ENCODE measurements around the gene RAPGEF2.

RAPGEF2 gene

DNA sequence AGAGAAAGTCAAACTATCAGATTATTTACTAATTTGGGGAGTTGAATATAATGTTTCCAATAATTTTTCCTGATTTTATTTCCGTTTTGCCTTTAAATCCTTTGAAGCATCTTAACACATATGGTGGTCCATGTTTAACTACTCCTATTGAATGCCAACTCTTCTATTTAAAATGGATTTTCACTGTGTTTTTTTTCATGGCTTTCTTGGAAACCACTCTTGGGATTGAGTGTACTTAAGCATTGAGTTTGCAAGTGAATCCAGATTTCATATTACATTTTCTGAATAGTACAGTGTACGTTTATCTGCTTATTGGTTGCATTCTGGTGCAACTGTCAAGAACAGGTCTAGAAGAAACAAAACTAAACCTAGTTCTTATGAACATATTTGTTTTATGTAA, 45.6 kb downstream of the RAPGEF2 start (continued):
- TF ChIP-seq ZFP30 (CRISPR knock-in tag; IDR thresholded peaks at IDR 0.05), result no peak

DNA sequence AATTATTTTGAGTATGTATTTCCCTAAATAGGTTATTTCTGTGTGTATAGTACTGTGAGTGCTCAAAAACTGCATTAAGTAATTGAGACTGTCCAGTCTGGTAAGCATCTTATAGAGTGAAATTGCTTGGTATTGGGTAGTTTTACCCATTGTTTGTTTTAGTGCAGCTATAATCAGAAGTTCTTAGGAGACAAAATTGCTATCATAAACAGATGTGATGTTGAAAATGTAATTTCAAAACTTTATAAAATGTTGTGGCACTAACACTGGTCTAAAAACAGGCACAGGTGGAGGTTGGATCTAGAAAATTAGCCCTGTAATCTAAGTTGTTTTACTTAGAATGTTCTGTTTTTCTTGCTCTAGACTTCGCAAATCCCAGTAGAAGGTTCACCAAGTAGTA, 46.8 kb downstream of the RAPGEF2 start:
- TF ChIP-seq TOX (CRISPR knock-in tag; IDR thresholded peaks at IDR 0.05; ENCODE audit: borderline replicate concordance), result no peak
- no peak for TF ChIP-seq ZNF8 (CRISPR knock-in tag; IDR thresholded peaks at IDR 0.05)
- TF ChIP-seq SNAI2 (CRISPR knock-in tag; IDR thresholded peaks at IDR 0.05), result no peak
- TF ChIP-seq, protein P1, sequence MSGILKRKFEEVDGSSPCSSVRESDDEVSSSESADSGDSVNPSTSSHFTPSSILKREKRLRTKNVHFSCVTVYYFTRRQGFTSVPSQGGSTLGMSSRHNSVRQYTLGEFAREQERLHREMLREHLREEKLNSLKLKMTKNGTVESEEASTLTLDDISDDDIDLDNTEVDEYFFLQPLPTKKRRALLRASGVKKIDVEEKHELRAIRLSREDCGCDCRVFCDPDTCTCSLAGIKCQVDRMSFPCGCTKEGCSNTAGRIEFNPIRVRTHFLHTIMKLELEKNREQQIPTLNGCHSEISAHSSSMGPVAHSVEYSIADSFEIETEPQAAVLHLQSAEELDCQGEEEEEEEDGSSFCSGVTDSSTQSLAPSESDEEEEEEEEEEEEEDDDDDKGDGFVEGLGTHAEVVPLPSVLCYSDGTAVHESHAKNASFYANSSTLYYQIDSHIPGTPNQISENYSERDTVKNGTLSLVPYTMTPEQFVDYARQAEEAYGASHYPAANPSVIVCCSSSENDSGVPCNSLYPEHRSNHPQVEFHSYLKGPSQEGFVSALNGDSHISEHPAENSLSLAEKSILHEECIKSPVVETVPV (CRISPR knock-in tag; IDR thresholded peaks at IDR 0.05), result no peak
- no peak for TF ChIP-seq ZC3H10 (CRISPR knock-in tag; IDR thresholded peaks at IDR 0.05)
- TF ChIP-seq RARB (CRISPR knock-in tag; IDR thresholded peaks at IDR 0.05), result no peak
- no peak for TF ChIP-seq ZFP30 (CRISPR knock-in tag; IDR thresholded peaks at IDR 0.05)
- no peak for TF ChIP-seq OSR1 (CRISPR knock-in tag; IDR thresholded peaks at IDR 0.05)
- no peak for TF ChIP-seq TCF4 (CRISPR knock-in tag; IDR thresholded peaks at IDR 0.05; ENCODE audit: borderline replicate concordance)
- TF ChIP-seq ARNTL (CRISPR knock-in tag; IDR thresholded peaks at IDR 0.05; ENCODE audit: borderline replicate concordance, low read depth), result no peak
- TF ChIP-seq, protein P2, sequence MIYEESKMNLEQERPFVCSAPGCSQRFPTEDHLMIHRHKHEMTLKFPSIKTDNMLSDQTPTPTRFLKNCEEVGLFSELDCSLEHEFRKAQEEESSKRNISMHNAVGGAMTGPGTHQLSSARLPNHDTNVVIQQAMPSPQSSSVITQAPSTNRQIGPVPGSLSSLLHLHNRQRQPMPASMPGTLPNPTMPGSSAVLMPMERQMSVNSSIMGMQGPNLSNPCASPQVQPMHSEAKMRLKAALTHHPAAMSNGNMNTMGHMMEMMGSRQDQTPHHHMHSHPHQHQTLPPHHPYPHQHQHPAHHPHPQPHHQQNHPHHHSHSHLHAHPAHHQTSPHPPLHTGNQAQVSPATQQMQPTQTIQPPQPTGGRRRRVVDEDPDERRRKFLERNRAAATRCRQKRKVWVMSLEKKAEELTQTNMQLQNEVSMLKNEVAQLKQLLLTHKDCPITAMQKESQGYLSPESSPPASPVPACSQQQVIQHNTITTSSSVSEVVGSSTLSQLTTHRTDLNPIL (CRISPR knock-in tag; IDR thresholded peaks at IDR 0.05; ENCODE audit: low read depth), result no peak
- TF ChIP-seq, protein P3, sequence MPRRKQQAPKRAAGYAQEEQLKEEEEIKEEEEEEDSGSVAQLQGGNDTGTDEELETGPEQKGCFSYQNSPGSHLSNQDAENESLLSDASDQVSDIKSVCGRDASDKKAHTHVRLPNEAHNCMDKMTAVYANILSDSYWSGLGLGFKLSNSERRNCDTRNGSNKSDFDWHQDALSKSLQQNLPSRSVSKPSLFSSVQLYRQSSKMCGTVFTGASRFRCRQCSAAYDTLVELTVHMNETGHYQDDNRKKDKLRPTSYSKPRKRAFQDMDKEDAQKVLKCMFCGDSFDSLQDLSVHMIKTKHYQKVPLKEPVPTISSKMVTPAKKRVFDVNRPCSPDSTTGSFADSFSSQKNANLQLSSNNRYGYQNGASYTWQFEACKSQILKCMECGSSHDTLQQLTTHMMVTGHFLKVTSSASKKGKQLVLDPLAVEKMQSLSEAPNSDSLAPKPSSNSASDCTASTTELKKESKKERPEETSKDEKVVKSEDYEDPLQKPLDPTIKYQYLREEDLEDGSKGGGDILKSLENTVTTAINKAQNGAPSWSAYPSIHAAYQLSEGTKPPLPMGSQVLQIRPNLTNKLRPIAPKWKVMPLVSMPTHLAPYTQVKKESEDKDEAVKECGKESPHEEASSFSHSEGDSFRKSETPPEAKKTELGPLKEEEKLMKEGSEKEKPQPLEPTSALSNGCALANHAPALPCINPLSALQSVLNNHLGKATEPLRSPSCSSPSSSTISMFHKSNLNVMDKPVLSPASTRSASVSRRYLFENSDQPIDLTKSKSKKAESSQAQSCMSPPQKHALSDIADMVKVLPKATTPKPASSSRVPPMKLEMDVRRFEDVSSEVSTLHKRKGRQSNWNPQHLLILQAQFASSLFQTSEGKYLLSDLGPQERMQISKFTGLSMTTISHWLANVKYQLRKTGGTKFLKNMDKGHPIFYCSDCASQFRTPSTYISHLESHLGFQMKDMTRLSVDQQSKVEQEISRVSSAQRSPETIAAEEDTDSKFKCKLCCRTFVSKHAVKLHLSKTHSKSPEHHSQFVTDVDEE (CRISPR knock-in tag; IDR thresholded peaks at IDR 0.05), result no peak
- TF ChIP-seq, protein P4, sequence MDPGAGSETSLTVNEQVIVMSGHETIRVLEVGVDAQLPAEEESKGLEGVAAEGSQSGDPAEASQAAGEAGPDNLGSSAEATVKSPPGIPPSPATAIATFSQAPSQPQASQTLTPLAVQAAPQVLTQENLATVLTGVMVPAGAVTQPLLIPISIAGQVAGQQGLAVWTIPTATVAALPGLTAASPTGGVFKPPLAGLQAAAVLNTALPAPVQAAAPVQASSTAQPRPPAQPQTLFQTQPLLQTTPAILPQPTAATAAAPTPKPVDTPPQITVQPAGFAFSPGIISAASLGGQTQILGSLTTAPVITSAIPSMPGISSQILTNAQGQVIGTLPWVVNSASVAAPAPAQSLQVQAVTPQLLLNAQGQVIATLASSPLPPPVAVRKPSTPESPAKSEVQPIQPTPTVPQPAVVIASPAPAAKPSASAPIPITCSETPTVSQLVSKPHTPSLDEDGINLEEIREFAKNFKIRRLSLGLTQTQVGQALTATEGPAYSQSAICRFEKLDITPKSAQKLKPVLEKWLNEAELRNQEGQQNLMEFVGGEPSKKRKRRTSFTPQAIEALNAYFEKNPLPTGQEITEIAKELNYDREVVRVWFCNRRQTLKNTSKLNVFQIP (CRISPR knock-in tag; IDR thresholded peaks at IDR 0.05; ENCODE audit: borderline replicate concordance, low read depth), result no peak
- no peak for TF ChIP-seq ZFP3 (CRISPR knock-in tag; IDR thresholded peaks at IDR 0.05)
- TF ChIP-seq ISL1 (CRISPR knock-in tag; IDR thresholded peaks at IDR 0.05), result no peak
- no peak for ATAC-seq

DNA sequence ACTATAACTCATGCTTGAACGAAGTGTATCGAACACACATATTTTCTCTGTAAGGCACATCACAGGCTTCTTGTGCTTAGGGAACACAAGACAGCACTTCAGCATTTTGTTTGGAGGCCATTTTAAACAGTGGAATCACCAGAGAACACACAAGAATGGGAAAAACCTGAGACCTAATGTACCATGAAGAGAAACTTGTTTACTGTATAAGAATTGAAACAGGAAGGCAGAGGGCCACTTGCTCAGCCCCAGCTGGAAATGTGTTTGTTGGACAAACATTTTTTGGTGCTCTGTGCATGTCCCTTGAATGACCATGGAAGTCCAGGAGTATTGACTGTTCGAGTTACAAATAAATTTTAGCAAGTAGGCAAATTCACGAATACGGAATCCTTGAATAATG, 47.5 kb downstream of the RAPGEF2 start:
- ATAC-seq, result no peak
- no peak for TF ChIP-seq ISL1 (CRISPR knock-in tag; IDR thresholded peaks at IDR 0.05)
- TF ChIP-seq ZNF8 (CRISPR knock-in tag; IDR thresholded peaks at IDR 0.05), result no peak
- TF ChIP-seq, protein P3 (CRISPR knock-in tag; IDR thresholded peaks at IDR 0.05), result no peak
- no peak for TF ChIP-seq ZNF70 (CRISPR knock-in tag; IDR thresholded peaks at IDR 0.05)
- TF ChIP-seq RARB (CRISPR knock-in tag; IDR thresholded peaks at IDR 0.05), result no peak
- no peak for TF ChIP-seq ARNTL (CRISPR knock-in tag; IDR thresholded peaks at IDR 0.05; ENCODE audit: borderline replicate concordance, low read depth)
- TF ChIP-seq PPARA (CRISPR knock-in tag; IDR thresholded peaks at IDR 0.05; ENCODE audit: borderline replicate concordance), result no peak
- TF ChIP-seq TCF4 (CRISPR knock-in tag; IDR thresholded peaks at IDR 0.05; ENCODE audit: borderline replicate concordance), result no peak
- TF ChIP-seq, protein P5, sequence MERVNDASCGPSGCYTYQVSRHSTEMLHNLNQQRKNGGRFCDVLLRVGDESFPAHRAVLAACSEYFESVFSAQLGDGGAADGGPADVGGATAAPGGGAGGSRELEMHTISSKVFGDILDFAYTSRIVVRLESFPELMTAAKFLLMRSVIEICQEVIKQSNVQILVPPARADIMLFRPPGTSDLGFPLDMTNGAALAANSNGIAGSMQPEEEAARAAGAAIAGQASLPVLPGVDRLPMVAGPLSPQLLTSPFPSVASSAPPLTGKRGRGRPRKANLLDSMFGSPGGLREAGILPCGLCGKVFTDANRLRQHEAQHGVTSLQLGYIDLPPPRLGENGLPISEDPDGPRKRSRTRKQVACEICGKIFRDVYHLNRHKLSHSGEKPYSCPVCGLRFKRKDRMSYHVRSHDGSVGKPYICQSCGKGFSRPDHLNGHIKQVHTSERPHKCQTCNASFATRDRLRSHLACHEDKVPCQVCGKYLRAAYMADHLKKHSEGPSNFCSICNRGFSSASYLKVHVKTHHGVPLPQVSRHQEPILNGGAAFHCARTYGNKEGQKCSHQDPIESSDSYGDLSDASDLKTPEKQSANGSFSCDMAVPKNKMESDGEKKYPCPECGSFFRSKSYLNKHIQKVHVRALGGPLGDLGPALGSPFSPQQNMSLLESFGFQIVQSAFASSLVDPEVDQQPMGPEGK (CRISPR knock-in tag; IDR thresholded peaks at IDR 0.05; ENCODE audit: borderline replicate concordance), result no peak
- no peak for TF ChIP-seq BACH2 (CRISPR knock-in tag; IDR thresholded peaks at IDR 0.05; ENCODE audit: borderline replicate concordance)
- TF ChIP-seq SNAI2 (CRISPR knock-in tag; IDR thresholded peaks at IDR 0.05), result no peak
- TF ChIP-seq CSDC2 (CRISPR knock-in tag; IDR thresholded peaks at IDR 0.05), result no peak
- TF ChIP-seq, protein P1 (CRISPR knock-in tag; IDR thresholded peaks at IDR 0.05), result no peak
- no peak for TF ChIP-seq ZFP30 (CRISPR knock-in tag; IDR thresholded peaks at IDR 0.05)
- no peak for TF ChIP-seq ZFP3 (CRISPR knock-in tag; IDR thresholded peaks at IDR 0.05)
- TF ChIP-seq, protein P2 (CRISPR knock-in tag; IDR thresholded peaks at IDR 0.05; ENCODE audit: low read depth), result no peak
